Keratinocyte (primary cell): ENCODE data around the gene ZFR2. TPM values are rescaled to one million over a fixed set of nuclear protein-coding genes. Genes with fewer than 3 reads are reported as not detected.

Experiments used
- DNase-seq: peaks from one replicate; pipeline ENCODE4 v3.0.0-alpha.2; 2011; ENCODE audit warnings: low read depth, missing footprints, low spot score
- FAIRE-seq: peaks from 2 replicates; lab custom pipeline; 2011; peaks lifted over from hg19 to GRCh38; lab: Jason Lieb, UNC
- H2AFZ ChIP-seq: 2 replicates; pipeline ENCODE4 v1.6.0; 2012; ENCODE audit warnings: low read length, control low read depth, inconsistent platforms; ENCODE audit not compliant: control insufficient read depth
- H3K27ac ChIP-seq: 2 replicates; pipeline ENCODE4 v1.5.1; 2011; ENCODE audit warnings: low read length; ENCODE audit not compliant: control insufficient read depth, insufficient read depth
- H3K27me3 ChIP-seq: 3 replicates; pipeline ENCODE4 v1.6.0; 2011; ENCODE audit warnings: low read length; ENCODE audit not compliant: control insufficient read depth, insufficient read depth; ENCODE audit errors: extremely low read depth
- H3K36me3 ChIP-seq, 2 experiments: 2 replicates in 1 of 2; 3 replicates in 1 of 2; pipeline ENCODE4 v1.5.1; 2011; ENCODE audit warnings: low read length in 2 of 2, mild to moderate bottlenecking in 1 of 2; ENCODE audit not compliant: control insufficient read depth in 2 of 2, insufficient read depth in 2 of 2; ENCODE audit errors: extremely low read depth in 1 of 2
- H3K4me1 ChIP-seq: 3 replicates; pipeline ENCODE4 v1.5.1; 2011; ENCODE audit warnings: low read length; ENCODE audit not compliant: control insufficient read depth, insufficient read depth; ENCODE audit errors: extremely low read depth
- H3K4me2 ChIP-seq: 3 replicates; pipeline ENCODE4 v1.6.0; 2011; ENCODE audit warnings: low read depth, low read length; ENCODE audit not compliant: control insufficient read depth, insufficient read depth; ENCODE audit errors: extremely low read depth
- H3K4me3 ChIP-seq, 3 experiments: fragments of 200-600 bp in 1 of 3; sonication (generic) in 1 of 3; 2 replicates in 2 of 3; 3 replicates in 1 of 3; pipeline ENCODE4 v1.5.1; 2011 to 2016; ENCODE audit warnings: low read length in 3 of 3, mild to moderate bottlenecking in 3 of 3, control low read depth in 2 of 3, inconsistent platforms in 1 of 3, low read depth in 1 of 3, mixed read lengths in 1 of 3, mixed run types in 1 of 3, moderate library complexity in 1 of 3; ENCODE audit not compliant: control insufficient read depth in 2 of 3, insufficient read depth in 2 of 3; ENCODE audit errors: extremely low read depth in 1 of 3
- H3K79me2 ChIP-seq: 2 replicates; pipeline ENCODE4 v1.6.0; 2012; ENCODE audit warnings: low read length; ENCODE audit not compliant: control insufficient read depth, insufficient read depth
- H3K9ac ChIP-seq: 3 replicates; pipeline ENCODE4 v1.6.0; 2011; ENCODE audit warnings: low read length; ENCODE audit not compliant: control insufficient read depth, insufficient read depth; ENCODE audit errors: extremely low read depth
- H3K9me1 ChIP-seq: 3 replicates; pipeline ENCODE4 v1.6.0; 2011; ENCODE audit warnings: low read length; ENCODE audit not compliant: control insufficient read depth, insufficient read depth; ENCODE audit errors: extremely low read depth
- H3K9me3 ChIP-seq: 2 replicates; pipeline ENCODE4 v1.5.1; 2012; ENCODE audit warnings: low read depth, low read length; ENCODE audit not compliant: control insufficient read depth
- H4K20me1 ChIP-seq: 3 replicates; pipeline ENCODE4 v1.6.0; 2011; ENCODE audit warnings: low read length; ENCODE audit not compliant: control insufficient read depth, insufficient read depth; ENCODE audit errors: extremely low read depth
- EZH2 ChIP-seq: IDR thresholded peaks from one replicate; pipeline ENCODE4 v1.6.1; 2012; ENCODE audit warnings: inconsistent platforms, mild to moderate bottlenecking, low read length, moderate library complexity
- dilution Hi-C: fragments of 300-500 bp; cut with MboI; formaldehyde crosslinking; loops from one replicate; pipeline ENCODE4 v1.7.0; 2020; ENCODE audit warnings: low sequenced_read_pairs; ENCODE audit not compliant: extremely low pct_ligation_motif_present
- polyA plus RNA-seq, 5 experiments: library from polyadenylated mRNA; depleted of rRNA in 3 of 5; stranded (reverse) in 3 of 5; stranded (forward) in 1 of 5; unstranded in 1 of 5; fragments of >200 nt; gene quantifications; 1 replicate in 1 of 5; 2 replicates in 3 of 5; 3 replicates in 1 of 5; pipeline versions ENCODE4 v1.2.1 to v1.2.3, GENCODE V29; 2011 to 2012; ENCODE audit warnings: missing spikeins in 2 of 5, low read depth in 1 of 5, low replicate concordance in 1 of 5
- TF ChIP-seq, protein P1 (sequence below), 3 experiments: IDR thresholded peaks in 1 of 3; conservative IDR thresholded peaks in 1 of 3; optimal IDR thresholded peaks in 1 of 3; 2 replicates in 2 of 3; 3 replicates in 1 of 3; pipeline versions ENCODE3 to v1.5.1; 2011; ENCODE audit warnings: low read length in 3 of 3, mild to moderate bottlenecking in 3 of 3, moderate library complexity in 2 of 3, control low read depth in 1 of 3, inconsistent platforms in 1 of 3; ENCODE audit not compliant: insufficient read depth in 2 of 3; ENCODE audit errors: extremely low read depth in 1 of 3

Gene ZFR2
- polyA plus RNA-seq, 1 donor (not counting 4 experiments of a cell fraction or from before 2014, with no cell fraction given) = not detected

DNA sequence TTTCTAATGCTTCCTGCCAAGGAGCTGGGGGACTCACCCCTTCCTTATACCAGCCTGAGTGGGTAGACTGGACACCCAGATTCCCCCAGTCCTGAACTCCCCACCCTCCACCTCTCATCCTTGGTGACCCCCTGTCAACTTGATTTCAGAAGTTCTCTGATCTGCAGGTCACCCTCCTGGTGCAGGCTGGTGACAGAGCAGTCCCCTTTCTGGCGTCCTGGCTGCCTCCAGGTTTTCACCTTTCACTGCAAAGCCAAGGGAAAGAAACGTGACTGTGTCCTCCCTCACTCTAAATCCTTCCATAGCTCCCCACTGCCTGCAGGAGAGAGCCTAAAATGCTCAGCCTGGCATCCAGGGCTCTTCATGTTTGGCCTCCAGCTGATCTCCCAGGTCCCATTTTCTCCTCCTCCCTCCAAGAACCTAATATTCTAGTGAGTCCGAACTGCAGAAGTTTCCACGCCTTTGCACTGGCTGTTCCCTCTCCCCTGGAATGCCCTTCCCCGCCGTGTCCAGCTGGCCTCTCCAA, 78.6 kb downstream of the ZFR2 start:
- H3K4me1 ChIP-seq = no peaks in the 10 kb centered on the region
- peaks cover 30% of the 10 kb centered on the region for H3K27me3 ChIP-seq
- no peak overlapping the region for H3K4me2 ChIP-seq
- no peaks in the 10 kb centered on the region for H4K20me1 ChIP-seq
- dilution Hi-C loops = no loop called here
- H3K79me2 ChIP-seq = no peaks in the 10 kb centered on the region
- no peaks in the 10 kb centered on the region for H3K9me1 ChIP-seq
- H3K27ac ChIP-seq = no peak overlapping the region
- TF ChIP-seq EZH2 = no peak
- TF ChIP-seq, protein P1, sequence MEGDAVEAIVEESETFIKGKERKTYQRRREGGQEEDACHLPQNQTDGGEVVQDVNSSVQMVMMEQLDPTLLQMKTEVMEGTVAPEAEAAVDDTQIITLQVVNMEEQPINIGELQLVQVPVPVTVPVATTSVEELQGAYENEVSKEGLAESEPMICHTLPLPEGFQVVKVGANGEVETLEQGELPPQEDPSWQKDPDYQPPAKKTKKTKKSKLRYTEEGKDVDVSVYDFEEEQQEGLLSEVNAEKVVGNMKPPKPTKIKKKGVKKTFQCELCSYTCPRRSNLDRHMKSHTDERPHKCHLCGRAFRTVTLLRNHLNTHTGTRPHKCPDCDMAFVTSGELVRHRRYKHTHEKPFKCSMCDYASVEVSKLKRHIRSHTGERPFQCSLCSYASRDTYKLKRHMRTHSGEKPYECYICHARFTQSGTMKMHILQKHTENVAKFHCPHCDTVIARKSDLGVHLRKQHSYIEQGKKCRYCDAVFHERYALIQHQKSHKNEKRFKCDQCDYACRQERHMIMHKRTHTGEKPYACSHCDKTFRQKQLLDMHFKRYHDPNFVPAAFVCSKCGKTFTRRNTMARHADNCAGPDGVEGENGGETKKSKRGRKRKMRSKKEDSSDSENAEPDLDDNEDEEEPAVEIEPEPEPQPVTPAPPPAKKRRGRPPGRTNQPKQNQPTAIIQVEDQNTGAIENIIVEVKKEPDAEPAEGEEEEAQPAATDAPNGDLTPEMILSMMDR (optimal IDR thresholded peaks at IDR 0.05 in 1 of 3, IDR thresholded peaks at IDR 0.05 in 1 of 3, conservative IDR thresholded peaks at IDR 0.05 in 1 of 3; ENCODE audit: extremely low read depth in 1 of 3, insufficient read depth in 2 of 3, low read length in 3 of 3) = no peak
- no peak overlapping the region for H3K9ac ChIP-seq
- no peak overlapping the region for H2AFZ ChIP-seq
- FAIRE-seq (no peak), DNase-seq (no peak)
- no peak overlapping the region for H3K4me3 ChIP-seq
- no peaks in the 10 kb centered on the region for H3K36me3 ChIP-seq
- no peaks in the 10 kb centered on the region for H3K9me3 ChIP-seq

DNA sequence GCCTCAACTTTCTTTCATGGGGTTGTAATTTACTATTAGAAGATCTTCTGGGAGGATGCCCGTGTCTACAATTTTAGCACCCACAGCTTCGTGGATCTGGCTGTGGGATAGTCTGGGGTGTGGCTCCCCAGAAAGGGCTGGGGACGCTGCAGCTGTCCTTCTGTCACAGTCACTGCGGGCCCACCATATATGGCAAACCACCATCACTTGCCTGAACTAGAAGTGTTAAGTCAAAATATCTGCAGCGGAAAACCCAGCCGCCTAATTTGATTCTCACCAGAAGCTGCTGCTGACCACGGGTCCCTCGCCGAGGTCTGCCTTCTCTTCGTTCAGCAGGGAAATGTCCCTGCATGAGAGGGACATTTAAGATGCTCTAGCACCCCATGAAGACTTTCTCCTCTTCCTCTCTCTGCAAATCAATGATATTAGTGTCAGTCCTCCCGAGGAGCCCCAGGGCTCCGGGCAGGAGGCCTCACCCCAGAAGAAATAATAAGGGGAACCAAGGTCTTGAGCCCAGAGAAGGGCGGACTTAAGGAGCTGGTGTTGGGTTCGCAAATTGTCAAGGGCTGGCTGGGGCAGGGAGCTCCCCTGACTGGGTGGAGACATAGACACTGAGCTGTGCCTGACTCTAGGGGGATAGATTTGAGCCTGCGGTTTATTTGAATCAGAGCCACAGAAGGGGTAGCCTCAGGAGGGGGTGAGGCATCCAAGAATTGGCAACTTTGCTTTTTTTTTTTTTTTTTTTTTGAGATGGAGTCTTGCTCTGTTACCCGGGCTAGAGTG, 79.7 kb downstream of the ZFR2 start:
- H3K9me1 ChIP-seq = no peaks in the 10 kb centered on the region
- H3K4me2 ChIP-seq = no peak overlapping the region
- no peaks in the 10 kb centered on the region for H3K9me3 ChIP-seq
- H3K4me3 ChIP-seq = no peak overlapping the region
- TF ChIP-seq, protein P1 (optimal IDR thresholded peaks at IDR 0.05 in 1 of 3, IDR thresholded peaks at IDR 0.05 in 1 of 3, conservative IDR thresholded peaks at IDR 0.05 in 1 of 3; ENCODE audit: extremely low read depth in 1 of 3, insufficient read depth in 2 of 3, low read length in 3 of 3) = no peak
- no peak for TF ChIP-seq EZH2
- no peak overlapping the region for H2AFZ ChIP-seq
- no peak overlapping the region for H3K27ac ChIP-seq
- H4K20me1 ChIP-seq = no peaks in the 10 kb centered on the region
- no peaks in the 10 kb centered on the region for H3K79me2 ChIP-seq
- dilution Hi-C loops = no loop called here
- FAIRE-seq (no peak), DNase-seq (no peak)
- H3K27me3 ChIP-seq = peaks cover 40% of the 10 kb centered on the region
- H3K4me1 ChIP-seq = no peaks in the 10 kb centered on the region
- H3K36me3 ChIP-seq = no peaks in the 10 kb centered on the region
- H3K9ac ChIP-seq = no peak overlapping the region
